Retinal pigment epithelial cell (primary cell): ENCODE data around the gene ST7.
"Not testable (repeated sequence)": the region's sequence is repeated elsewhere in the genome, so short reads cannot be mapped to it uniquely, and the experiment has no call there.

Experiments
- DNase-seq: peaks from one replicate; pipeline ENCODE4 v3.0.0-alpha.2; 2010; ENCODE audit warnings: low read depth
- H3K4me3 ChIP-seq: 2 replicates; pipeline ENCODE4 v1.5.1; 2011; ENCODE audit warnings: mild to moderate bottlenecking, low read length, control low read depth, moderate library complexity
- CTCF ChIP-seq: conservative IDR thresholded peaks from 2 replicates; pipeline ENCODE4 v1.5.1; 2011; ENCODE audit warnings: low read depth, low read length, control low read depth, inconsistent platforms

ST7 gene

GRCh38 chr7:116922545-116922944 lies 30.8 kb upstream of the ST7 start:
- no peak for DNase-seq
- H3K4me3 ChIP-seq, result no peak overlapping the region
- no peak for TF ChIP-seq CTCF

- no peak for TF ChIP-seq CTCF
- no peak for DNase-seq
- H3K4me3 ChIP-seq, result no peak overlapping the region
Observed at GRCh38 chr7:116924741-116925140, 28.6 kb upstream of the ST7 start.

- no peak overlapping the region for H3K4me3 ChIP-seq
- no peak for TF ChIP-seq CTCF
- DNase-seq, result no peak
Observed at GRCh38 chr7:116929021-116929420, 24.3 kb upstream of the ST7 start.

- H3K4me3 ChIP-seq, result no peak overlapping the region
- TF ChIP-seq CTCF, result peak; percentile 88
Observed at GRCh38 chr7:116929914-116930913, 23.1 kb upstream of the ST7 start.

GRCh38 chr7:116932566-116932965 lies 20.7 kb upstream of the ST7 start:
- no peak for DNase-seq
- TF ChIP-seq CTCF, result no peak
- H3K4me3 ChIP-seq, result no peak overlapping the region

More at GRCh38 chr7:116929914-116930913, 23.1 kb upstream of the ST7 start:
- peak; percentile 13 for DNase-seq

GRCh38 chr7:116933465-116933864 lies 19.8 kb upstream of the ST7 start:
- DNase-seq, result no peak
- H3K4me3 ChIP-seq, result no peak overlapping the region
- no peak for TF ChIP-seq CTCF

GRCh38 chr7:116934580-116934979 lies 18.7 kb upstream of the ST7 start:
- DNase-seq, result no peak
- no peak for TF ChIP-seq CTCF
- H3K4me3 ChIP-seq, result no peak overlapping the region

GRCh38 chr7:116936844-116937243 lies 16.5 kb upstream of the ST7 start:
- H3K4me3 ChIP-seq, result not testable (repeated sequence)

More at GRCh38 chr7:116936844-116937243, 16.5 kb upstream of the ST7 start:
- not testable (repeated sequence) for DNase-seq
